AG09309 (cell line): ENCODE measurements around the gene ANKRD13C.

Source experiments
- DNase-seq: peaks from one replicate; pipeline ENCODE4 v3.0.0-alpha.2; 2010; ENCODE audit warnings: low read depth
- H3K4me3 ChIP-seq: 2 replicates; pipeline ENCODE4 v1.5.1; 2011; ENCODE audit warnings: mild to moderate bottlenecking, low read depth, low read length, moderate library complexity; ENCODE audit not compliant: control insufficient read depth
- CTCF ChIP-seq: IDR thresholded peaks from 2 replicates; pipeline ENCODE4 v1.5.1; 2011; ENCODE audit warnings: mild to moderate bottlenecking, low read depth, low read length, inconsistent platforms; ENCODE audit not compliant: insufficient read depth, control insufficient read depth; ENCODE audit errors: missing control alignments

Gene ANKRD13C

GRCh38 chr1:70221238-70222121 lies 133.0 kb downstream of the ANKRD13C start, which contains the start of gene SRSF11:
Gene SRSF11, plus strand, starts transcription at chr1:70221380. Its CDS starts 257 bp downstream, at chr1:70221637.
- DNase-seq: peak; percentile 61
- peak within 1 kb of the TSS; percentile 68 for H3K4me3 ChIP-seq
- no peak for TF ChIP-seq CTCF

- DNase-seq: no peak
- TF ChIP-seq CTCF: no peak
- peak overlapping the region; percentile 68 for H3K4me3 ChIP-seq
Measured at GRCh38 chr1:70220517-70221237, 133.8 kb downstream of the ANKRD13C start.

GRCh38 chr1:70220015-70220414 lies 134.5 kb downstream of the ANKRD13C start:
- no peak for TF ChIP-seq CTCF
- no peak for DNase-seq
- H3K4me3 ChIP-seq: no peak overlapping the region

- no peak for TF ChIP-seq CTCF
- no peak overlapping the region for H3K4me3 ChIP-seq
- no peak for DNase-seq
Measured at GRCh38 chr1:70211541-70211940, 143.0 kb downstream of the ANKRD13C start.

GRCh38 chr1:70210820-70211219 lies 143.7 kb downstream of the ANKRD13C start:
- DNase-seq: no peak
- no peak for TF ChIP-seq CTCF
- H3K4me3 ChIP-seq: no peak overlapping the region
